ENCODE data around the gene PEDS1. TPM values are rescaled to one million over a fixed set of nuclear protein-coding genes. Genes with fewer than 3 reads are reported as not detected.

Gene PEDS1
- total and polyA plus RNA-seq, 2 of the 13 experiments (the other 11 are each of a cell fraction or from before 2014, with no cell fraction given): 30.5 to 93.9 TPM

DNA sequence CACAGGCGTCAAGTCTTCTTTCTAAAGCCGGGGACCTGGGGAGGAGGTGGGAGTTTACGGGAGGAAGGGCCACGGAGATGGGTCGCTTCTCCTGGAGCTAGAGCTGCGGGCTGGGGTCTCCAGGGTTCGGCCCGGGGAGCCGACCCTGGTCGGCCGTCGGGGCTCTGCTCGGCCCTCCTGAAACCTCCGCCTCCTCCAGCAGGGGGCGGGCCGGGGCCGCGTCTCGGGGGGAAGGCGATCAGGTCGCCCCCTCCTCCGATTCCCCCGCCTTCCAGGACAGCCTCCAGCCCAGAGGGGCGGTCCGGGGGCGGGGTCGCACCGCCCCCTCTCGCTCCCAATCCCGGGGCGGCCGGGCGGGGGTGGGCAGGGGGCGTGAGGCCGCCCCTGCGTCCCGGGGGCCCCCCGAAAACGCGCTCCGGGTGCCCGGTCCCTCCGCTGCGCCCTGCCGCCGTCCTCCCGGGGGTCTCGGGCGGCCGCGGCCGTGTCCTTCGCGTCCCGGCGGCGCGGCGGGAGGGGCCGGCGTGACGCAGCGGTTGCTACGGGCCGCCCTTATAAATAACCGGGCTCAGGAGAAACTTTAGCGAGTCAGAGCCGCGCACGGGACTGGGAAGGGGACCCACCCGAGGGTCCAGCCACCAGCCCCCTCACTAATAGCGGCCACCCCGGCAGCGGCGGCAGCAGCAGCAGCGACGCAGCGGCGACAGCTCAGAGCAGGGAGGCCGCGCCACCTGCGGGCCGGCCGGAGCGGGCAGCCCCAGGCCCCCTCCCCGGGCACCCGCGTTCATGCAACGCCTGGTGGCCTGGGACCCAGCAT, 36.9 kb upstream of the PEDS1 start, which contains the start of gene CEBPB (continued):
- TF ChIP-seq, protein P1, sequence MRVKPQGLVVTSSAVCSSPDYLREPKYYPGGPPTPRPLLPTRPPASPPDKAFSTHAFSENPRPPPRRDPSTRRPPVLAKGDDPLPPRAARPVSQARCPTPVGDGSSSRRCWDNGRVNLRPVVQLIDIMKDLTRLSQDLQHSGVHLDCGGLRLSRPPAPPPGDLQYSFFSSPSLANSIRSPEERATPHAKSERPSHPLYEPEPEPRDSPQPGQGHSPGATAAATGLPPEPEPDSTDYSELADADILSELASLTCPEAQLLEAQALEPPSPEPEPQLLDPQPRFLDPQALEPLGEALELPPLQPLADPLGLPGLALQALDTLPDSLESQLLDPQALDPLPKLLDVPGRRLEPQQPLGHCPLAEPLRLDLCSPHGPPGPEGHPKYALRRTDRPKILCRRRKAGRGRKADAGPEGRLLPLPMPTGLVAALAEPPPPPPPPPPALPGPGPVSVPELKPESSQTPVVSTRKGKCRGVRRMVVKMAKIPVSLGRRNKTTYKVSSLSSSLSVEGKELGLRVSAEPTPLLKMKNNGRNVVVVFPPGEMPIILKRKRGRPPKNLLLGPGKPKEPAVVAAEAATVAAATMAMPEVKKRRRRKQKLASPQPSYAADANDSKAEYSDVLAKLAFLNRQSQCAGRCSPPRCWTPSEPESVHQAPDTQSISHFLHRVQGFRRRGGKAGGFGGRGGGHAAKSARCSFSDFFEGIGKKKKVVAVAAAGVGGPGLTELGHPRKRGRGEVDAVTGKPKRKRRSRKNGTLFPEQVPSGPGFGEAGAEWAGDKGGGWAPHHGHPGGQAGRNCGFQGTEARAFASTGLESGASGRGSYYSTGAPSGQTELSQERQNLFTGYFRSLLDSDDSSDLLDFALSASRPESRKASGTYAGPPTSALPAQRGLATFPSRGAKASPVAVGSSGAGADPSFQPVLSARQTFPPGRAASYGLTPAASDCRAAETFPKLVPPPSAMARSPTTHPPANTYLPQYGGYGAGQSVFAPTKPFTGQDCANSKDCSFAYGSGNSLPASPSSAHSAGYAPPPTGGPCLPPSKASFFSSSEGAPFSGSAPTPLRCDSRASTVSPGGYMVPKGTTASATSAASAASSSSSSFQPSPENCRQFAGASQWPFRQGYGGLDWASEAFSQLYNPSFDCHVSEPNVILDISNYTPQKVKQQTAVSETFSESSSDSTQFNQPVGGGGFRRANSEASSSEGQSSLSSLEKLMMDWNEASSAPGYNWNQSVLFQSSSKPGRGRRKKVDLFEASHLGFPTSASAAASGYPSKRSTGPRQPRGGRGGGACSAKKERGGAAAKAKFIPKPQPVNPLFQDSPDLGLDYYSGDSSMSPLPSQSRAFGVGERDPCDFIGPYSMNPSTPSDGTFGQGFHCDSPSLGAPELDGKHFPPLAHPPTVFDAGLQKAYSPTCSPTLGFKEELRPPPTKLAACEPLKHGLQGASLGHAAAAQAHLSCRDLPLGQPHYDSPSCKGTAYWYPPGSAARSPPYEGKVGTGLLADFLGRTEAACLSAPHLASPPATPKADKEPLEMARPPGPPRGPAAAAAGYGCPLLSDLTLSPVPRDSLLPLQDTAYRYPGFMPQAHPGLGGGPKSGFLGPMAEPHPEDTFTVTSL (CRISPR knock-in tag; IDR thresholded peaks at IDR 0.05; ENCODE audit: borderline replicate concordance): peak; percentile 74; the same call in 1 of the 2 replicates
- TF ChIP-seq, protein P2, sequence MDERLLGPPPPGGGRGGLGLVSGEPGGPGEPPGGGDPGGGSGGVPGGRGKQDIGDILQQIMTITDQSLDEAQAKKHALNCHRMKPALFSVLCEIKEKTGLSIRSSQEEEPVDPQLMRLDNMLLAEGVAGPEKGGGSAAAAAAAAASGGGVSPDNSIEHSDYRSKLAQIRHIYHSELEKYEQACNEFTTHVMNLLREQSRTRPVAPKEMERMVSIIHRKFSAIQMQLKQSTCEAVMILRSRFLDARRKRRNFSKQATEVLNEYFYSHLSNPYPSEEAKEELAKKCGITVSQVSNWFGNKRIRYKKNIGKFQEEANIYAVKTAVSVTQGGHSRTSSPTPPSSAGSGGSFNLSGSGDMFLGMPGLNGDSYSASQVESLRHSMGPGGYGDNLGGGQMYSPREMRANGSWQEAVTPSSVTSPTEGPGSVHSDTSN (CRISPR knock-in tag; IDR thresholded peaks at IDR 0.05): no peak
- TF ChIP-seq TEAD2 (CRISPR knock-in tag; IDR thresholded peaks at IDR 0.05) (peak; percentile 71; the same call in 1 of the 2 replicates), POGZ (CRISPR knock-in tag; IDR thresholded peaks at IDR 0.05) (peak; percentile 51; the same call in 1 of the 2 replicates), RFX5 (IDR thresholded peaks at IDR 0.05; ENCODE audit: low read depth, low read length) (peak; percentile 98), ZNF780A (CRISPR knock-in tag; IDR thresholded peaks at IDR 0.05) (no peak; the same call in 1 of the 2 replicates), MEF2D (CRISPR knock-in tag; IDR thresholded peaks at IDR 0.05) (no peak), DMAP1 (CRISPR knock-in tag; IDR thresholded peaks at IDR 0.05) (no peak)
- TF ChIP-seq, protein P3, sequence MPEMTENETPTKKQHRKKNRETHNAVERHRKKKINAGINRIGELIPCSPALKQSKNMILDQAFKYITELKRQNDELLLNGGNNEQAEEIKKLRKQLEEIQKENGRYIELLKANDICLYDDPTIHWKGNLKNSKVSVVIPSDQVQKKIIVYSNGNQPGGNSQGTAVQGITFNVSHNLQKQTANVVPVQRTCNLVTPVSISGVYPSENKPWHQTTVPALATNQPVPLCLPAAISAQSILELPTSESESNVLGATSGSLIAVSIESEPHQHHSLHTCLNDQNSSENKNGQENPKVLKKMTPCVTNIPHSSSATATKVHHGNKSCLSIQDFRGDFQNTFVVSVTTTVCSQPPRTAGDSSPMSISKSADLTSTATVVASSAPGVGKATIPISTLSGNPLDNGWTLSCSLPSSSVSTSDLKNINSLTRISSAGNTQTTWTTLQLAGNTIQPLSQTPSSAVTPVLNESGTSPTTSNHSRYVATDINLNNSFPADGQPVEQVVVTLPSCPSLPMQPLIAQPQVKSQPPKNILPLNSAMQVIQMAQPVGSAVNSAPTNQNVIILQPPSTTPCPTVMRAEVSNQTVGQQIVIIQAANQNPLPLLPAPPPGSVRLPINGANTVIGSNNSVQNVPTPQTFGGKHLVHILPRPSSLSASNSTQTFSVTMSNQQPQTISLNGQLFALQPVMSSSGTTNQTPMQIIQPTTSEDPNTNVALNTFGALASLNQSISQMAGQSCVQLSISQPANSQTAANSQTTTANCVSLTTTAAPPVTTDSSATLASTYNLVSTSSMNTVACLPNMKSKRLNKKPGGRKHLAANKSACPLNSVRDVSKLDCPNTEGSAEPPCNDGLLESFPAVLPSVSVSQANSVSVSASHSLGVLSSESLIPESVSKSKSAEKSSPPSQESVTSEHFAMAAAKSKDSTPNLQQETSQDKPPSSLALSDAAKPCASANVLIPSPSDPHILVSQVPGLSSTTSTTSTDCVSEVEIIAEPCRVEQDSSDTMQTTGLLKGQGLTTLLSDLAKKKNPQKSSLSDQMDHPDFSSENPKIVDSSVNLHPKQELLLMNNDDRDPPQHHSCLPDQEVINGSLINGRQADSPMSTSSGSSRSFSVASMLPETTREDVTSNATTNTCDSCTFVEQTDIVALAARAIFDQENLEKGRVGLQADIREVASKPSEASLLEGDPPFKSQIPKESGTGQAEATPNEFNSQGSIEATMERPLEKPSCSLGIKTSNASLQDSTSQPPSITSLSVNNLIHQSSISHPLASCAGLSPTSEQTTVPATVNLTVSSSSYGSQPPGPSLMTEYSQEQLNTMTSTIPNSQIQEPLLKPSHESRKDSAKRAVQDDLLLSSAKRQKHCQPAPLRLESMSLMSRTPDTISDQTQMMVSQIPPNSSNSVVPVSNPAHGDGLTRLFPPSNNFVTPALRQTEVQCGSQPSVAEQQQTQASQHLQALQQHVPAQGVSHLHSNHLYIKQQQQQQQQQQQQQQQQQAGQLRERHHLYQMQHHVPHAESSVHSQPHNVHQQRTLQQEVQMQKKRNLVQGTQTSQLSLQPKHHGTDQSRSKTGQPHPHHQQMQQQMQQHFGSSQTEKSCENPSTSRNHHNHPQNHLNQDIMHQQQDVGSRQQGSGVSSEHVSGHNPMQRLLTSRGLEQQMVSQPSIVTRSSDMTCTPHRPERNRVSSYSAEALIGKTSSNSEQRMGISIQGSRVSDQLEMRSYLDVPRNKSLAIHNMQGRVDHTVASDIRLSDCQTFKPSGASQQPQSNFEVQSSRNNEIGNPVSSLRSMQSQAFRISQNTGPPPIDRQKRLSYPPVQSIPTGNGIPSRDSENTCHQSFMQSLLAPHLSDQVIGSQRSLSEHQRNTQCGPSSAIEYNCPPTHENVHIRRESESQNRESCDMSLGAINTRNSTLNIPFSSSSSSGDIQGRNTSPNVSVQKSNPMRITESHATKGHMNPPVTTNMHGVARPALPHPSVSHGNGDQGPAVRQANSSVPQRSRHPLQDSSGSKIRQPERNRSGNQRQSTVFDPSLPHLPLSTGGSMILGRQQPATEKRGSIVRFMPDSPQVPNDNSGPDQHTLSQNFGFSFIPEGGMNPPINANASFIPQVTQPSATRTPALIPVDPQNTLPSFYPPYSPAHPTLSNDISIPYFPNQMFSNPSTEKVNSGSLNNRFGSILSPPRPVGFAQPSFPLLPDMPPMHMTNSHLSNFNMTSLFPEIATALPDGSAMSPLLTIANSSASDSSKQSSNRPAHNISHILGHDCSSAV (CRISPR knock-in tag; IDR thresholded peaks at IDR 0.05; ENCODE audit: borderline replicate concordance): no peak
- TF ChIP-seq, protein P4, sequence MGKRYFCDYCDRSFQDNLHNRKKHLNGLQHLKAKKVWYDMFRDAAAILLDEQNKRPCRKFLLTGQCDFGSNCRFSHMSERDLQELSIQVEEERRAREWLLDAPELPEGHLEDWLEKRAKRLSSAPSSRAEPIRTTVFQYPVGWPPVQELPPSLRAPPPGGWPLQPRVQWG (CRISPR knock-in tag; IDR thresholded peaks at IDR 0.05; ENCODE audit: borderline replicate concordance, low read depth): no peak
- TF ChIP-seq, protein P5, sequence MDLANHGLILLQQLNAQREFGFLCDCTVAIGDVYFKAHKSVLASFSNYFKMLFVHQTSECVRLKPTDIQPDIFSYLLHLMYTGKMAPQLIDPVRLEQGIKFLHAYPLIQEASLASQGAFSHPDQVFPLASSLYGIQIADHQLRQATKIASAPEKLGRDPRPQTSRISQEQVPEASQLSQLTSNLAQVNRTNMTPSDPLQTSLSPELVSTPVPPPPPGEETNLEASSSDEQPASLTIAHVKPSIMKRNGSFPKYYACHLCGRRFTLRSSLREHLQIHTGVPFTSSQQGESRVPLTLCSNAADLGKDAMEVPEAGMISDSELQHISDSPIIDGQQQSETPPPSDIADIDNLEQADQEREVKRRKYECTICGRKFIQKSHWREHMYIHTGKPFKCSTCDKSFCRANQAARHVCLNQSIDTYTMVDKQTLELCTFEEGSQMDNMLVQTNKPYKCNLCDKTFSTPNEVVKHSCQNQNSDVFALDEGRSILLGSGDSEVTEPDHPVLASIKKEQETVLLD (CRISPR knock-in tag; IDR thresholded peaks at IDR 0.05; ENCODE audit: low read depth): peak; percentile 99

Measured in HepG2 (cell line).